H9 (cell line): ENCODE measurements around the gene KCNJ15. TPM values are rescaled to one million over a fixed set of nuclear protein-coding genes. Genes with fewer than 3 reads are reported as not detected.

Experiments used
- DNase-seq: peaks from one replicate; pipeline ENCODE4 v3.0.0-alpha.2; 2017
- H2AFZ ChIP-seq: one replicate; pipeline ENCODE4 v1.6.1; 2013; ENCODE audit warnings: mild to moderate bottlenecking, low read length, control low read depth, moderate library complexity
- H2AK5ac ChIP-seq: 2 replicates; pipeline ENCODE4 v1.6.1; 2013; ENCODE audit warnings: low read length, control low read depth, mixed read lengths; ENCODE audit not compliant: insufficient read length
- H2BK120ac ChIP-seq: one replicate; pipeline ENCODE4 v1.6.1; 2013; ENCODE audit warnings: low read depth, mild to moderate bottlenecking, low read length, control low read depth, inconsistent platforms; ENCODE audit not compliant: poor library complexity, severe bottlenecking
- H2BK12ac ChIP-seq: 2 replicates; pipeline ENCODE4 v1.6.1; 2013; ENCODE audit warnings: low read length, control low read depth, mixed read lengths, low read depth; ENCODE audit not compliant: insufficient read length
- H2BK15ac ChIP-seq: 2 replicates; pipeline ENCODE4 v1.6.1; 2013; ENCODE audit warnings: low read depth, low read length, control low read depth
- H2BK20ac ChIP-seq: one replicate; pipeline ENCODE4 v1.6.1; 2013; ENCODE audit warnings: low read depth, mild to moderate bottlenecking, low read length, control low read depth, inconsistent platforms; ENCODE audit not compliant: poor library complexity, severe bottlenecking
- H2BK5ac ChIP-seq: 2 replicates; pipeline ENCODE4 v1.6.1; 2013; ENCODE audit warnings: low read length, control low read depth, mixed read lengths; ENCODE audit not compliant: insufficient read length
- H3K14ac ChIP-seq: 2 replicates; pipeline ENCODE4 v1.6.1; 2013; ENCODE audit warnings: low read length, control low read depth; ENCODE audit not compliant: insufficient read depth
- H3K18ac ChIP-seq: 2 replicates; pipeline ENCODE4 v1.6.1; 2013; ENCODE audit warnings: low read depth, mild to moderate bottlenecking, mixed read lengths, low read length, control low read depth; ENCODE audit not compliant: insufficient read length
- H3K23ac ChIP-seq: 2 replicates; pipeline ENCODE4 v1.6.1; 2013; ENCODE audit warnings: low read length, control low read depth, mixed read lengths, low read depth; ENCODE audit not compliant: insufficient read length
- H3K23me2 ChIP-seq: 2 replicates; pipeline ENCODE4 v1.6.1; 2013; ENCODE audit warnings: low read depth, mild to moderate bottlenecking, mixed read lengths, low read length, control low read depth; ENCODE audit not compliant: insufficient read length, poor library complexity, severe bottlenecking
- H3K27ac ChIP-seq: 2 replicates; pipeline ENCODE4 v1.5.1; 2013; ENCODE audit warnings: low read length, control low read depth, mixed read lengths, low read depth; ENCODE audit not compliant: insufficient read length
- H3K27me3 ChIP-seq: 2 replicates; pipeline ENCODE4 v1.6.1; 2013; ENCODE audit warnings: low read length, control low read depth, inconsistent platforms; ENCODE audit not compliant: insufficient read depth
- H3K4ac ChIP-seq: 2 replicates; pipeline ENCODE4 v1.6.1; 2013; ENCODE audit warnings: low read depth, mild to moderate bottlenecking, control low read depth, inconsistent platforms, low read length, moderate library complexity
- H3K4me1 ChIP-seq: 2 replicates; pipeline ENCODE4 v1.6.1; 2013; ENCODE audit warnings: low read length, control low read depth, inconsistent platforms; ENCODE audit not compliant: insufficient read depth
- H3K4me2 ChIP-seq: 2 replicates; pipeline ENCODE4 v1.6.1; 2013; ENCODE audit warnings: low read length, control low read depth, mixed read lengths; ENCODE audit not compliant: insufficient read length, insufficient read depth
- H3K56ac ChIP-seq: 2 replicates; pipeline ENCODE4 v1.6.1; 2013; ENCODE audit warnings: low read depth, mild to moderate bottlenecking, mixed read lengths, low read length, control low read depth; ENCODE audit not compliant: insufficient read length
- H3K79me1 ChIP-seq: 2 replicates; pipeline ENCODE4 v1.6.1; 2013; ENCODE audit warnings: low read depth, mild to moderate bottlenecking, moderate library complexity, low read length, control low read depth, inconsistent platforms; ENCODE audit not compliant: insufficient read depth, poor library complexity, severe bottlenecking
- H3K79me2 ChIP-seq: 2 replicates; pipeline ENCODE4 v1.6.1; 2013; ENCODE audit warnings: low read length, control low read depth, inconsistent platforms; ENCODE audit not compliant: insufficient read depth
- H3K9ac ChIP-seq: 2 replicates; pipeline ENCODE4 v1.6.1; 2013; ENCODE audit warnings: low read length, control low read depth, mixed read lengths; ENCODE audit not compliant: insufficient read length; ENCODE audit errors: extremely low read depth
- H3K9me3 ChIP-seq: one replicate; pipeline ENCODE4 v1.6.1; 2013; ENCODE audit warnings: low read depth, low read length, inconsistent platforms; ENCODE audit not compliant: control insufficient read depth
- H3T11ph ChIP-seq: one replicate; pipeline ENCODE4 v1.6.1; 2013; ENCODE audit warnings: mild to moderate bottlenecking, low read length, control low read depth, inconsistent platforms
- H4K20me1 ChIP-seq: one replicate; pipeline ENCODE4 v1.6.1; 2013; ENCODE audit not compliant: control insufficient read depth, insufficient read length, insufficient read depth
- H4K5ac ChIP-seq: 2 replicates; pipeline ENCODE4 v1.6.1; 2013; ENCODE audit warnings: low read depth, mild to moderate bottlenecking, mixed read lengths, low read length, control low read depth; ENCODE audit not compliant: insufficient read length
- H4K8ac ChIP-seq: replicated peaks from 2 replicates; pipeline ENCODE4 v1.6.1; 2013; ENCODE audit warnings: low read length, control low read depth, mixed read lengths, low read depth; ENCODE audit not compliant: insufficient read length
- H4K91ac ChIP-seq: 2 replicates; pipeline ENCODE4 v1.6.1; 2013; ENCODE audit warnings: low read depth, mild to moderate bottlenecking, moderate library complexity, mixed read lengths, low read length, control low read depth; ENCODE audit not compliant: insufficient read length
- H3K27ac Mint-ChIP-seq, 3 experiments: 2 replicates in 2 of 3; 3 replicates in 1 of 3; pipeline ENCODE4 v1.8.0; 2020 to 2021; ENCODE audit warnings: mixed read lengths in 3 of 3, mild to moderate bottlenecking in 1 of 3, moderate library complexity in 1 of 3
- H3K27me3 Mint-ChIP-seq: 2 replicates; pipeline ENCODE4 v1.8.0; 2021; ENCODE audit warnings: low read depth, mild to moderate bottlenecking, moderate library complexity, mixed read lengths
- H3K36me3 Mint-ChIP-seq, 3 experiments: 2 replicates in 2 of 3; 3 replicates in 1 of 3; pipeline ENCODE4 v1.8.0; 2020 to 2021; ENCODE audit warnings: low read depth in 3 of 3, mixed read lengths in 3 of 3; ENCODE audit not compliant: insufficient read depth in 1 of 3
- H3K4me1 Mint-ChIP-seq, 2 experiments: 2 replicates each; pipeline ENCODE4 v1.8.0; 2020; ENCODE audit warnings: mixed read lengths in 2 of 2
- H3K4me3 Mint-ChIP-seq, 2 experiments: 2 replicates in 1 of 2; 3 replicates in 1 of 2; pipeline ENCODE4 v1.8.0; 2020 to 2021; ENCODE audit warnings: mild to moderate bottlenecking in 2 of 2, mixed read lengths in 2 of 2, moderate library complexity in 1 of 2
- H3K9me3 Mint-ChIP-seq, 2 experiments: 2 replicates in 1 of 2; 3 replicates in 1 of 2; pipeline ENCODE4 v1.8.0; 2020; ENCODE audit warnings: mild to moderate bottlenecking in 2 of 2, mixed read lengths in 2 of 2, moderate library complexity in 1 of 2
- WGBS: extraction: QIAGEN DNeasy Blood & Tissue Kit; methylation state at CpG from one replicate; pipeline ENCODE4 v1.1.7; 2013; ENCODE audit warnings: missing lambda C conversion rate, low lambda C conversion rate, mixed read lengths; ENCODE audit not compliant: insufficient read length; ENCODE audit errors: extremely low coverage; 5-methylcytosine and 5-hydroxymethylcytosine counted together
- total RNA-seq: library from RNA; stranded (reverse); gene quantifications from 2 replicates; pipeline ENCODE4 v1.2.1, GENCODE V29; 2021
- TF ChIP-seq, protein P1 (sequence below): fragments of 200-600 bp; sonication (generic); conservative IDR thresholded peaks from 3 replicates; pipeline ENCODE4 v1.8.0; 2021; ENCODE audit warnings: antibody characterized with exemption, mild to moderate bottlenecking

The KCNJ15 gene
- total RNA-seq, 1 experiment from 2014 or later = not detected

DNA sequence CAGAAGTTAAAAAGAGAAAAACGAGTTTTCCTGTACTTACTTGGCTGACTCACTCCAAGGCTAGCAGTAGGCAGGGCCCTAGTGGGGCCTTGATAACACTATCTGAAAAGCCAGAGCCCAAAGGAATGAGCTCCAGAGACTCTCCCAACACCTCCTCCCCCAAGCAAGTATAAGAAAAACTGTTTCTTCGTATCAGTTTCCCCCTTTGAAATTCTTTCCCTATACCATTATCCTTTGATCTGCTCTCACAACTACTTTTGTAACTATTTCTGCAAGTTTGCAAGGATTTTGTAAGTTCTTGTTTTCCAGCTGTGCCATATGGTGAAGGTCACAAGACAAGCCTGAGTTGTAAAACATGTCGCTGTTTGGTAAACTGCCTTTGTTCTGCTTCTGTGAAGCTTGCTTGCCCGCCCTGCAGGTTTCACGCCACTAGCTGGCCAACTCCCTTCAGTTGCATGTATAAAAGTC, 36.5 kb upstream of the KCNJ15 start:
- no peaks in the 10 kb centered on the region for H4K20me1 ChIP-seq
- no peaks in the 10 kb centered on the region for H3K79me2 ChIP-seq
- H2BK120ac ChIP-seq = no peak overlapping the region
- H3K18ac ChIP-seq = no peak overlapping the region
- H3K9me3 Mint-ChIP-seq = peaks cover 45 to 53% of the 10 kb centered on the region in 2 experiments
- peaks cover 32% of the 10 kb centered on the region for H3K9me3 ChIP-seq
- no peak overlapping the region for H3K4ac ChIP-seq
- H2BK12ac ChIP-seq = no peak overlapping the region
- peaks cover 3% of the 10 kb centered on the region for H3K27me3 Mint-ChIP-seq
- no peak overlapping the region for H3K4me2 ChIP-seq
- H3K36me3 Mint-ChIP-seq = peaks cover 15 to 55% (median 29%) of the 10 kb centered on the region in 3 experiments
- no peaks in the 10 kb centered on the region for H3K4me1 ChIP-seq
- H2AFZ ChIP-seq = no peak overlapping the region
- no peak overlapping the region for H3K27ac ChIP-seq
- no peak overlapping the region for H4K5ac ChIP-seq
- no peak overlapping the region for H3K14ac ChIP-seq
- H3K4me3 Mint-ChIP-seq = no peak overlapping the region
- H3K23ac ChIP-seq = no peak overlapping the region
- H3K27me3 ChIP-seq = no peaks in the 10 kb centered on the region
- H2AK5ac ChIP-seq = no peak overlapping the region
- no peak overlapping the region for H4K8ac ChIP-seq
- WGBS = no CpG with 5 or more reads among the region's 5 CpGs
- no peaks in the 10 kb centered on the region for H3K79me1 ChIP-seq
- H3K56ac ChIP-seq = no peak overlapping the region
- peaks cover 3 to 4% of the 10 kb centered on the region in 2 experiments; a peak in 2 of 4 replicates for H3K4me1 Mint-ChIP-seq
- H2BK20ac ChIP-seq = no peak overlapping the region
- no peak overlapping the region for H4K91ac ChIP-seq
- no peaks in the 10 kb centered on the region for H3K23me2 ChIP-seq
- H2BK5ac ChIP-seq = no peak overlapping the region
- no peak overlapping the region for H2BK15ac ChIP-seq
- TF ChIP-seq, protein P1, sequence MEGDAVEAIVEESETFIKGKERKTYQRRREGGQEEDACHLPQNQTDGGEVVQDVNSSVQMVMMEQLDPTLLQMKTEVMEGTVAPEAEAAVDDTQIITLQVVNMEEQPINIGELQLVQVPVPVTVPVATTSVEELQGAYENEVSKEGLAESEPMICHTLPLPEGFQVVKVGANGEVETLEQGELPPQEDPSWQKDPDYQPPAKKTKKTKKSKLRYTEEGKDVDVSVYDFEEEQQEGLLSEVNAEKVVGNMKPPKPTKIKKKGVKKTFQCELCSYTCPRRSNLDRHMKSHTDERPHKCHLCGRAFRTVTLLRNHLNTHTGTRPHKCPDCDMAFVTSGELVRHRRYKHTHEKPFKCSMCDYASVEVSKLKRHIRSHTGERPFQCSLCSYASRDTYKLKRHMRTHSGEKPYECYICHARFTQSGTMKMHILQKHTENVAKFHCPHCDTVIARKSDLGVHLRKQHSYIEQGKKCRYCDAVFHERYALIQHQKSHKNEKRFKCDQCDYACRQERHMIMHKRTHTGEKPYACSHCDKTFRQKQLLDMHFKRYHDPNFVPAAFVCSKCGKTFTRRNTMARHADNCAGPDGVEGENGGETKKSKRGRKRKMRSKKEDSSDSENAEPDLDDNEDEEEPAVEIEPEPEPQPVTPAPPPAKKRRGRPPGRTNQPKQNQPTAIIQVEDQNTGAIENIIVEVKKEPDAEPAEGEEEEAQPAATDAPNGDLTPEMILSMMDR = no peak
- H3T11ph ChIP-seq = no peak overlapping the region
- no peak overlapping the region for H3K9ac ChIP-seq
- no peak for DNase-seq
- no peak overlapping the region for H3K27ac Mint-ChIP-seq
